HG03108 (cell line): Measurements from ENCODE around the gene CHRDL1.
"Not testable (repeated sequence)": the region's sequence is repeated elsewhere in the genome, so short reads cannot be mapped to it uniquely, and the experiment has no call there.

Experiments
- ATAC-seq: cut with Tn5 transposase; IDR thresholded peaks from one replicate; pipeline ENCODE4 v1.9.1; 2021; ENCODE audit warnings: moderate library complexity; ENCODE audit not compliant: unreplicated experiment

CHRDL1 gene

GRCh38 chrX:110795645-110796406 is at the start of gene CHRDL1:
CHRDL1 (minus strand) TSS chrX:110795817; CDS start chrX:110792181, 3,636 bp downstream.
- no peak for ATAC-seq

- ATAC-seq = no peak
Measured at GRCh38 chrX:110836982-110837381, 41.4 kb upstream of the CHRDL1 start.

GRCh38 chrX:110836451-110836850 is 40.8 kb upstream of the CHRDL1 start:
- no peak for ATAC-seq

- no peak for ATAC-seq
Measured at GRCh38 chrX:110836001-110836400, 40.4 kb upstream of the CHRDL1 start.

GRCh38 chrX:110825972-110826371 is 30.4 kb upstream of the CHRDL1 start:
- no peak for ATAC-seq

- ATAC-seq = not testable (repeated sequence)
Measured at GRCh38 chrX:110816543-110816942, 20.9 kb upstream of the CHRDL1 start.

GRCh38 chrX:110806145-110806544 is 10.5 kb upstream of the CHRDL1 start:
- ATAC-seq = no peak

GRCh38 chrX:110805303-110805702 is 9.7 kb upstream of the CHRDL1 start:
- ATAC-seq = no peak

- no peak for ATAC-seq
Measured at GRCh38 chrX:110804446-110804845, 8.8 kb upstream of the CHRDL1 start.

GRCh38 chrX:110803506-110803905 is 7.9 kb upstream of the CHRDL1 start:
- no peak for ATAC-seq

- no peak for ATAC-seq
Measured at GRCh38 chrX:110796407-110796697, 735 bp upstream of the CHRDL1 start.

- no peak for ATAC-seq
Measured at GRCh38 chrX:110794601-110795000, 1.0 kb downstream of the CHRDL1 start.

- no peak for ATAC-seq
Measured at GRCh38 chrX:110791071-110791470, 4.5 kb downstream of the CHRDL1 start.

- no peak for ATAC-seq
Measured at GRCh38 chrX:110786486-110786885, 9.1 kb downstream of the CHRDL1 start.

- no peak for ATAC-seq
Measured at GRCh38 chrX:110759785-110760184, 35.8 kb downstream of the CHRDL1 start.

- ATAC-seq = no peak
Measured at GRCh38 chrX:110758781-110759422, 36.7 kb downstream of the CHRDL1 start.

- no peak for ATAC-seq
Measured at GRCh38 chrX:110755611-110756010, 40.0 kb downstream of the CHRDL1 start.

- no peak for ATAC-seq
Measured at GRCh38 chrX:110755061-110755460, 40.6 kb downstream of the CHRDL1 start.

- ATAC-seq = no peak
Measured at GRCh38 chrX:110750526-110751189, 45.0 kb downstream of the CHRDL1 start.

- no peak for ATAC-seq
Measured at GRCh38 chrX:110748256-110748806, 47.3 kb downstream of the CHRDL1 start.

GRCh38 chrX:110746014-110746413 is 49.6 kb downstream of the CHRDL1 start:
- no peak for ATAC-seq

GRCh38 chrX:110745288-110745687 is 50.3 kb downstream of the CHRDL1 start:
- no peak for ATAC-seq
